Vagina (tissue), 2 donors: ENCODE measurements around the gene PHKA1. TPM values are rescaled to one million over a fixed set of nuclear protein-coding genes. Genes with fewer than 3 reads are reported as not detected.

Source experiments
- DNase-seq, 2 donors: peaks; one replicate each; pipeline ENCODE4 v3.0.0-alpha.2; 2017; ENCODE audit errors: extremely low spot score in 2 of 2
- H3K27ac ChIP-seq: fragments of 200-600 bp; sonication (generic); one replicate; pipeline ENCODE4 v1.5.1; 2019
- H3K27me3 ChIP-seq: fragments of 200-600 bp; sonication (generic); one replicate; pipeline ENCODE4 v1.5.1; 2019
- H3K36me3 ChIP-seq, 2 donors: fragments of 200-600 bp; sonication (generic); one replicate each; pipeline ENCODE4 v1.5.1; 2017 to 2019
- H3K4me1 ChIP-seq: fragments of 200-600 bp; sonication (generic); one replicate; pipeline ENCODE4 v1.5.1; 2019
- H3K4me3 ChIP-seq, 2 donors: fragments of 200-600 bp; sonication (generic); 1 replicate in 1 of 2; 2 replicates in 1 of 2; pipeline ENCODE4 v1.5.1; 2016 to 2019
- H3K9me3 ChIP-seq: fragments of 200-600 bp; sonication (generic); one replicate; pipeline ENCODE4 v1.5.1; 2019
- CTCF ChIP-seq, 3 experiments: fragments of 450-650 bp in 2 of 3; fragments of 200-600 bp in 1 of 3; sonication (generic) in 1 of 3; IDR thresholded peaks; one replicate each; pipeline ENCODE4 v1.5.1; 2017 to 2019; ENCODE audit warnings: antibody characterized with exemption in 3 of 3, mild to moderate bottlenecking in 2 of 3, moderate library complexity in 2 of 3
- POLR2A ChIP-seq, 2 donors: fragments of 450-650 bp; IDR thresholded peaks; one replicate each; pipeline ENCODE4 v1.6.1; 2017; ENCODE audit warnings: antibody characterized with exemption in 2 of 2, mild to moderate bottlenecking in 2 of 2, moderate library complexity in 2 of 2
- POLR2AphosphoS5 ChIP-seq, 2 donors: sonication (generic); formaldehyde crosslinking; IDR thresholded peaks; one replicate each; pipeline ENCODE4 v1.9.0; 2017; ENCODE audit warnings: antibody characterized with exemption in 2 of 2, mild to moderate bottlenecking in 2 of 2, low read depth in 1 of 2; ENCODE audit not compliant: insufficient read depth in 1 of 2
- intact Hi-C: fragments of 100-400 bp; cut with DNase I; formaldehyde crosslinking; loops from one replicate; pipeline ENCODE4 v1.15.1; 2023
- total RNA-seq: library from RNA; depleted of rRNA; stranded (reverse); fragments of >200 nt; gene quantifications from one replicate; pipeline ENCODE4 v1.2.3, GENCODE V29; 2016

PHKA1 gene
- total RNA-seq, 1 donor from 2014 or later, result 5.2 TPM

- intact Hi-C loops, result no loop called here
- Histone ChIP-seq H3K9me3 (no peaks in the 10 kb centered on the region), H3K36me3 (no peaks in the 10 kb centered on the region), H3K4me3 (no peak overlapping the region), H3K27me3 (no peaks in the 10 kb centered on the region), H3K4me1 (no peaks in the 10 kb centered on the region), H3K27ac (no peak overlapping the region)
- no peak for TF ChIP-seq POLR2A (IDR thresholded peaks at IDR 0.05)
- no peak for TF ChIP-seq POLR2AphosphoS5 (IDR thresholded peaks at IDR 0.05; ENCODE audit: insufficient read depth in 1 of 2, low read depth in 1 of 2)
- TF ChIP-seq CTCF (IDR thresholded peaks at IDR 0.05), result no peak
- no peak for DNase-seq
These were observed 69.2 kb downstream of the PHKA1 start for GRCh38 chrX:72644946-72645345.

- intact Hi-C loops, result no loop called here
- Histone ChIP-seq H3K36me3 (no peaks in the 10 kb centered on the region), H3K4me1 (no peaks in the 10 kb centered on the region), H3K9me3 (no peaks in the 10 kb centered on the region), H3K27ac (no peak overlapping the region), H3K4me3 (no peak overlapping the region), H3K27me3 (no peaks in the 10 kb centered on the region)
- no peak for DNase-seq
- no peak for TF ChIP-seq CTCF (IDR thresholded peaks at IDR 0.05)
- TF ChIP-seq POLR2A (IDR thresholded peaks at IDR 0.05), result no peak
- TF ChIP-seq POLR2AphosphoS5 (IDR thresholded peaks at IDR 0.05; ENCODE audit: insufficient read depth in 1 of 2, low read depth in 1 of 2), result no peak
These were observed 72.5 kb downstream of the PHKA1 start for GRCh38 chrX:72641611-72642010.

- Histone ChIP-seq H3K36me3 (no peaks in the 10 kb centered on the region), H3K9me3 (no peaks in the 10 kb centered on the region), H3K4me3 (no peak overlapping the region), H3K4me1 (no peaks in the 10 kb centered on the region), H3K27ac (no peak overlapping the region), H3K27me3 (no peaks in the 10 kb centered on the region)
- no peak for DNase-seq
- intact Hi-C loops, result no loop called here
- TF ChIP-seq CTCF (IDR thresholded peaks at IDR 0.05), result no peak
- TF ChIP-seq POLR2AphosphoS5 (IDR thresholded peaks at IDR 0.05; ENCODE audit: insufficient read depth in 1 of 2, low read depth in 1 of 2), result no peak
- no peak for TF ChIP-seq POLR2A (IDR thresholded peaks at IDR 0.05)
These were observed 78.2 kb downstream of the PHKA1 start for GRCh38 chrX:72635930-72636329.

- Histone ChIP-seq H3K9me3 (no peaks in the 10 kb centered on the region), H3K27ac (no peak overlapping the region), H3K4me1 (no peaks in the 10 kb centered on the region), H3K27me3 (no peaks in the 10 kb centered on the region), H3K36me3 (no peaks in the 10 kb centered on the region), H3K4me3 (no peak overlapping the region)
- TF ChIP-seq POLR2AphosphoS5 (IDR thresholded peaks at IDR 0.05; ENCODE audit: insufficient read depth in 1 of 2, low read depth in 1 of 2), result peak in 1 of 2 donors; percentile 36
- no peak for TF ChIP-seq CTCF (IDR thresholded peaks at IDR 0.05)
- intact Hi-C loops, result no loop called here
- DNase-seq, result no peak
These were observed 79.8 kb downstream of the PHKA1 start for GRCh38 chrX:72634331-72634730.

- DNase-seq, result no peak
- Histone ChIP-seq H3K27ac (no peak overlapping the region), H3K4me3 (no peak overlapping the region), H3K9me3 (no peaks in the 10 kb centered on the region), H3K27me3 (no peaks in the 10 kb centered on the region), H3K4me1 (no peaks in the 10 kb centered on the region), H3K36me3 (no peaks in the 10 kb centered on the region)
- TF ChIP-seq CTCF (IDR thresholded peaks at IDR 0.05), result no peak
- TF ChIP-seq POLR2A (IDR thresholded peaks at IDR 0.05), result no peak
- TF ChIP-seq POLR2AphosphoS5 (IDR thresholded peaks at IDR 0.05; ENCODE audit: insufficient read depth in 1 of 2, low read depth in 1 of 2), result no peak
- intact Hi-C loops, result no loop called here
These were observed 83.9 kb downstream of the PHKA1 start for GRCh38 chrX:72630185-72630584.
